ENCODE measurements around the gene PRR9. TPM values are rescaled to one million over a fixed set of nuclear protein-coding genes. Genes with fewer than 3 reads are reported as not detected.

The PRR9 gene
- total and polyA plus RNA-seq, 3 experiments from 2014 or later, result not detected

DNA sequence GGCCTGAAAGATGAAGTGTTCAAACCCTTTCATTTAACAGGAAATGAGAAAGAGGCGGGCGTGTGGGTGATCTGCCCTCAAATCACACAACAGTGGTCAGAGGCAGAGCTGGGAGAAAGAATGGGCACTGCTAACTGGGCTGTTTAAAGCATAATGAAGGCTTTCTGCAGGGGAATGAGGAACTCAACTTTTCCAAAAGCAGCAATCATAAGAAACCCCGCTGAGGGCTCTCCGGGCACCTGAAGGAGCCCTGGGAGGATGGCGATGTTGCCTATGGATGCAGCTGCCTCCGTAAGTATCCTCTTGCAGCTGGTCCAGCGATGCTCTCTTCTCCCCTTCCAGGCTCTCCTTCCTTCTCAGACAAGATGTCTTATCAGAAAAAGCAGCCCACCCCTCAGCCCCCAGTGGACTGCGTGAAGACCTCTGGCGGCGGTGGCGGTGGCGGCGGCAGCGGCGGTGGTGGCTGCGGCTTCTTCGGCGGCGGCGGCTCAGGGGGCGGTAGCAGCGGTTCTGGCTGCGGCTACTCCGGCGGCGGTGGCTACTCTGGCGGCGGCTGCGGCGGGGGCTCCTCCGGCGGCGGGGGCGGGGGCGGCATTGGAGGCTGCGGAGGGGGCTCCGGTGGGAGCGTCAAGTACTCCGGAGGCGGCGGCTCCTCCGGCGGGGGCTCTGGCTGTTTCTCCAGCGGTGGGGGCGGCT lies 43.3 kb downstream of the PRR9 start:
- H3K27me3 ChIP-seq (ENCODE audit: insufficient read depth, low read length, poor library complexity, severe bottlenecking), result peaks cover 21% of the 10 kb centered on the region
- H3K9me3 ChIP-seq (ENCODE audit: low read length), result no peaks in the 10 kb centered on the region
- ChIA-PET POLR2A (no interaction called here), CTCF (interaction anchor here (1.2 kb wide), 1 partner anchor 13 kb away, joined by 3 read pairs; no protein-coding TSS in a partner anchor)
- no peaks in the 10 kb centered on the region for H3K36me3 Mint-ChIP-seq
- H3K27me3 Mint-ChIP-seq, result peaks cover 56 to 69% of the 10 kb centered on the region in 2 donors
- peaks cover 22 to 29% (median 25%) of the 10 kb centered on the region in 3 donors for H3K4me1 Mint-ChIP-seq
- peaks cover 0 to 3% (median 0%) of the 10 kb centered on the region in 5 donors for H3K9me3 Mint-ChIP-seq
- peaks cover 17% of the 10 kb centered on the region for H3K4me1 ChIP-seq (ENCODE audit: insufficient read depth, low read length)
- H3K27ac ChIP-seq (ENCODE audit: low read depth, low read length), result no peak overlapping the region
- DNase-seq, result peak in 3 of 5 donors; percentile 1 to 13 (median 2)
- peak overlapping the region; percentile 62 to 86 (median 75) for H3K4me3 Mint-ChIP-seq
- H3K36me3 ChIP-seq (ENCODE audit: insufficient read depth, low read length), result no peaks in the 10 kb centered on the region
- peak overlapping the region in 4 of 8 donors; percentile 37 to 70 (median 53) for H3K27ac Mint-ChIP-seq
- H3K4me3 ChIP-seq (ENCODE audit: low read length), result no peak overlapping the region

GRCh38 chr1:153261281-153262069 lies 44.1 kb downstream of the PRR9 start:
- Histone ChIP-seq H3K27me3 (ENCODE audit: insufficient read depth, low read length, poor library complexity, severe bottlenecking) (peaks cover 21% of the 10 kb centered on the region), H3K4me1 (ENCODE audit: insufficient read depth, low read length) (peaks cover 17% of the 10 kb centered on the region), H3K36me3 (ENCODE audit: insufficient read depth, low read length) (no peaks in the 10 kb centered on the region), H3K4me3 (ENCODE audit: low read length) (peak overlapping the region; percentile 7), H3K27ac (ENCODE audit: low read depth, low read length) (no peak overlapping the region), H3K9me3 (ENCODE audit: low read length) (no peaks in the 10 kb centered on the region)
- ChIA-PET CTCF (interaction anchor here (1.2 kb wide), 1 partner anchor 14 kb away, joined by 3 read pairs; no protein-coding TSS in a partner anchor), POLR2A (no interaction called here)
- DNase-seq, result peak in 4 of 5 donors; percentile 6 to 19 (median 10)
- Mint-ChIP-seq H3K4me1 (peaks cover 22 to 29% (median 25%) of the 10 kb centered on the region in 3 donors), H3K36me3 (no peaks in the 10 kb centered on the region), H3K27me3 (peaks cover 57 to 76% of the 10 kb centered on the region in 2 donors), H3K9me3 (peaks cover 0 to 3% (median 0%) of the 10 kb centered on the region in 5 donors), H3K27ac (peak overlapping the region in 1 of 8 donors; percentile 69), H3K4me3 (peak overlapping the region; percentile 6 to 80 (median 69))

DNA sequence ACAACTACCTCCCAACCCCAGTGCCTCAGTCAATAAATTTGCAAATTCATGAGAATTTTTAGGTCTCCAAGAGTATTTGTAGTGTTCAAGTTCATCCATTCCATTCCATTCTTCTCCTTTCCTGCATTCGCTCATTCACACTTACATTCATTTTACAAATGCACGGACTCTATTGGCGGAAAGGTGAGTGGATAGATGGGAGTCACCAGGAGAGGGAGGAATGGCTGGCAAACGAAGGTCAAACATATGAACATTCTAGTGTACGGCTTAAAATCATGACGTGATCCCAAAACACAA lies 44.6 kb downstream of the PRR9 start:
- Histone ChIP-seq H3K4me1 (ENCODE audit: insufficient read depth, low read length) (peaks cover 17% of the 10 kb centered on the region), H3K9me3 (ENCODE audit: low read length) (no peaks in the 10 kb centered on the region), H3K27ac (ENCODE audit: low read depth, low read length) (no peak overlapping the region), H3K27me3 (ENCODE audit: insufficient read depth, low read length, poor library complexity, severe bottlenecking) (peaks cover 21% of the 10 kb centered on the region), H3K4me3 (ENCODE audit: low read length) (peak overlapping the region; percentile 7), H3K36me3 (ENCODE audit: insufficient read depth, low read length) (no peaks in the 10 kb centered on the region)
- ChIA-PET CTCF (interaction anchor here (1.2 kb wide), 1 partner anchor 14 kb away, joined by 3 read pairs; no protein-coding TSS in a partner anchor), POLR2A (no interaction called here)
- Mint-ChIP-seq H3K9me3 (peaks cover 0 to 3% (median 0%) of the 10 kb centered on the region in 5 donors), H3K27me3 (peaks cover 57 to 81% of the 10 kb centered on the region in 2 donors), H3K4me1 (peaks cover 22 to 29% (median 25%) of the 10 kb centered on the region in 3 donors), H3K36me3 (no peaks in the 10 kb centered on the region), H3K4me3 (peak overlapping the region; percentile 6 to 80 (median 69)), H3K27ac (peak overlapping the region in 1 of 8 donors; percentile 69)
- DNase-seq, result no peak

GRCh38 chr1:153262462-153263157 lies 45.2 kb downstream of the PRR9 start:
- H3K27me3 Mint-ChIP-seq, result peaks cover 58 to 84% of the 10 kb centered on the region in 2 donors
- peak overlapping the region in 6 of 7 donors; percentile 6 to 80 (median 68) for H3K4me3 Mint-ChIP-seq
- H3K36me3 ChIP-seq (ENCODE audit: insufficient read depth, low read length), result no peaks in the 10 kb centered on the region
- no peak overlapping the region for H3K4me3 ChIP-seq (ENCODE audit: low read length)
- DNase-seq, result no peak
- H3K36me3 Mint-ChIP-seq, result no peaks in the 10 kb centered on the region
- H3K27ac Mint-ChIP-seq, result peak overlapping the region in 1 of 8 donors; percentile 13
- peaks cover 17% of the 10 kb centered on the region for H3K4me1 ChIP-seq (ENCODE audit: insufficient read depth, low read length)
- peaks cover 0 to 3% (median 0%) of the 10 kb centered on the region in 5 donors for H3K9me3 Mint-ChIP-seq
- peaks cover 21% of the 10 kb centered on the region for H3K27me3 ChIP-seq (ENCODE audit: insufficient read depth, low read length, poor library complexity, severe bottlenecking)
- no peak overlapping the region for H3K27ac ChIP-seq (ENCODE audit: low read depth, low read length)
- CTCF ChIA-PET, result no interaction called here
- H3K4me1 Mint-ChIP-seq, result peaks cover 22 to 29% (median 25%) of the 10 kb centered on the region in 3 donors
- POLR2A ChIA-PET, result no interaction called here
- H3K9me3 ChIP-seq (ENCODE audit: low read length), result no peaks in the 10 kb centered on the region

DNA sequence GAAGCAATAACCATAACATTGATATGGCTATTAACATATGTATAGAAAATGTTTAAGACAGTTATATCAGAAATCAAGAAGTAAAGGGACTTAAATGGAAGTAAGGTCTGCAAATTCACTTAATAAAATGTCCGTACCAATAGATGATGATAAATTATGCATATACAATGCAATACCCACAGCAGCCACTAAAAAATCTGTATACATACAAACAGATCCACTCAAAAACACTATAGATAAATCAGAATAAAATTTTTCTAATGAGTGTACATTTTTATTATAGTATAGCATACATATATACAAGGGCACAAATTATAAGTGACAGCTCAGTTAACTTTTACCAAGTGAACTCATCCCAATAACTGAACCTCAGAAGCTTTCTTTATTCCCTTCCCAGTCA lies 48.1 kb downstream of the PRR9 start:
- Histone ChIP-seq H3K4me1 (ENCODE audit: insufficient read depth, low read length) (peaks cover 17% of the 10 kb centered on the region), H3K27ac (ENCODE audit: low read depth, low read length) (no peak overlapping the region), H3K9me3 (ENCODE audit: low read length) (no peaks in the 10 kb centered on the region), H3K4me3 (ENCODE audit: low read length) (no peak overlapping the region), H3K27me3 (ENCODE audit: insufficient read depth, low read length, poor library complexity, severe bottlenecking) (peaks cover 21% of the 10 kb centered on the region), H3K36me3 (ENCODE audit: insufficient read depth, low read length) (no peaks in the 10 kb centered on the region)
- H3K36me3 Mint-ChIP-seq, result no peaks in the 10 kb centered on the region
- POLR2A ChIA-PET, result no interaction called here
- H3K27ac Mint-ChIP-seq, result no peak overlapping the region
- DNase-seq, result no peak
- H3K4me3 Mint-ChIP-seq, result no peak overlapping the region
- H3K9me3 Mint-ChIP-seq, result peaks cover 0 to 3% (median 0%) of the 10 kb centered on the region in 5 donors
- CTCF ChIA-PET, result no interaction called here
- H3K4me1 Mint-ChIP-seq, result peaks cover 20 to 21% (median 21%) of the 10 kb centered on the region in 3 donors
- peaks cover 53 to 82% of the 10 kb centered on the region in 2 donors for H3K27me3 Mint-ChIP-seq

Other genes with a start within 250 kb of the PRR9 start
- gene SPRR4, start 246.9 kb upstream of the PRR9 start, total RNA-seq, result not detected
- not detected for gene SPRR4, start 246.9 kb upstream of the PRR9 start, polyA plus RNA-seq
- gene SPRR1A, start 233.5 kb upstream of the PRR9 start, total RNA-seq, result not detected
- not detected for gene SPRR1A, start 233.5 kb upstream of the PRR9 start, polyA plus RNA-seq
- not detected for gene SPRR3, start 215.8 kb upstream of the PRR9 start, total RNA-seq
- gene SPRR3, start 215.8 kb upstream of the PRR9 start, polyA plus RNA-seq, result not detected
- not detected for gene SPRR1B, start 186.4 kb upstream of the PRR9 start, total RNA-seq
- not detected for gene SPRR1B, start 186.4 kb upstream of the PRR9 start, polyA plus RNA-seq
- gene SPRR2D, start 176.5 kb upstream of the PRR9 start, total RNA-seq, result not detected
- not detected for gene SPRR2D, start 176.5 kb upstream of the PRR9 start, polyA plus RNA-seq
- gene SPRR2A, start 160.1 kb upstream of the PRR9 start, total RNA-seq, result not detected
- not detected for gene SPRR2A, start 160.1 kb upstream of the PRR9 start, polyA plus RNA-seq
- not detected for gene SPRR2B, start 146.0 kb upstream of the PRR9 start, total RNA-seq
- not detected for gene SPRR2B, start 146.0 kb upstream of the PRR9 start, polyA plus RNA-seq
- not detected for gene SPRR2E, start 123.1 kb upstream of the PRR9 start, total RNA-seq
- not detected for gene SPRR2E, start 123.1 kb upstream of the PRR9 start, polyA plus RNA-seq
- gene SPRR2F, start 104.1 kb upstream of the PRR9 start, total RNA-seq, result not detected
- not detected for gene SPRR2F, start 104.1 kb upstream of the PRR9 start, polyA plus RNA-seq
- not detected for gene SPRR2G, start 66.7 kb upstream of the PRR9 start, total RNA-seq
- gene SPRR2G, start 66.7 kb upstream of the PRR9 start, polyA plus RNA-seq, result not detected
- gene LELP1, start 14.2 kb upstream of the PRR9 start, total RNA-seq, result not detected
- gene LELP1, start 14.2 kb upstream of the PRR9 start, polyA plus RNA-seq, result not detected
- gene LORICRIN, start 42.1 kb downstream of the PRR9 start, total RNA-seq, result not detected
- not detected for gene LORICRIN, start 42.1 kb downstream of the PRR9 start, polyA plus RNA-seq
- not detected for gene PGLYRP3, start 95.4 kb downstream of the PRR9 start, total RNA-seq
- gene PGLYRP3, start 95.4 kb downstream of the PRR9 start, polyA plus RNA-seq, result not detected
- not detected for gene PGLYRP4, start 131.3 kb downstream of the PRR9 start, total RNA-seq
- gene PGLYRP4, start 131.3 kb downstream of the PRR9 start, polyA plus RNA-seq, result not detected
- gene S100A9, start 140.3 kb downstream of the PRR9 start, total RNA-seq, result 1 to 10 TPM; 1.6 to 2.3 TPM
- gene S100A9, start 140.3 kb downstream of the PRR9 start, polyA plus RNA-seq, result 4.7 TPM
- not detected for gene S100A12, start 158.0 kb downstream of the PRR9 start, total RNA-seq
- gene S100A12, start 158.0 kb downstream of the PRR9 start, polyA plus RNA-seq, result not detected
- not detected for gene S100A8, start 173.5 kb downstream of the PRR9 start, total RNA-seq
- gene S100A8, start 173.5 kb downstream of the PRR9 start, polyA plus RNA-seq, result not detected
- not detected for gene S100A7A, start 198.9 kb downstream of the PRR9 start, total RNA-seq
- gene S100A7A, start 198.9 kb downstream of the PRR9 start, polyA plus RNA-seq, result not detected
- gene S100A7, start 243.1 kb downstream of the PRR9 start, total RNA-seq, result not detected
- gene S100A7, start 243.1 kb downstream of the PRR9 start, polyA plus RNA-seq, result not detected